Ishikawa (cell line): ENCODE data around the gene GMDS.

Experiments used
- EGR1 ChIP-seq: IDR thresholded peaks from 2 replicates; pipeline ENCODE4 v1.6.1; 2012
- EP300 ChIP-seq: IDR thresholded peaks from 2 replicates; pipeline ENCODE4 v1.6.1; 2012; ENCODE audit warnings: borderline replicate concordance
- NFIC ChIP-seq: IDR thresholded peaks from 2 replicates; pipeline ENCODE4 v1.6.1; 2012
- YY1 ChIP-seq: IDR thresholded peaks from 2 replicates; pipeline ENCODE4 v1.6.1; 2012; ENCODE audit warnings: low read depth
- TF ChIP-seq, protein P1 (sequence below): IDR thresholded peaks from 2 replicates; pipeline ENCODE4 v1.6.1; 2012; ENCODE audit warnings: low read depth, mild to moderate bottlenecking

DNA sequence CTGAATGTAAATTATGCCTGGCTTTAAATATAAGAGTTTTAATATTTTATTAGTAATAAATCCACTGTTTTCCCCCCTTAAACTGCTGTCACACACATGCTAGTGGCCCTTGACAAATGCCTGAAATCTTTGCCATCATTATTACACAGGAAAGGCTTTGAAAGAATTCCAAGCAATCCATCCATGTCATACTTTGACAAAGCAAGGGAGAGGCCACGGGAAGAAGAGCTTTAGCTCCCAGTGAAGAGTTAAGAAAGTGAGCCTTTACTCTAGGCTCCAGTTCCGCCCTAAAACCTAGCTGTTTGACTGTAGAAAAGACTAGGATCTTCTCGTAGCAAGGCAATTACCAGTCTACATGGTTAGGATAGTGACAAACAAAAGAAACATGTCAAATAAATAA lies 147.9 kb downstream of the GMDS start:
- TF ChIP-seq YY1 (no peak), EGR1 (no peak), NFIC (no peak), EP300 (no peak)
- TF ChIP-seq, protein P1, sequence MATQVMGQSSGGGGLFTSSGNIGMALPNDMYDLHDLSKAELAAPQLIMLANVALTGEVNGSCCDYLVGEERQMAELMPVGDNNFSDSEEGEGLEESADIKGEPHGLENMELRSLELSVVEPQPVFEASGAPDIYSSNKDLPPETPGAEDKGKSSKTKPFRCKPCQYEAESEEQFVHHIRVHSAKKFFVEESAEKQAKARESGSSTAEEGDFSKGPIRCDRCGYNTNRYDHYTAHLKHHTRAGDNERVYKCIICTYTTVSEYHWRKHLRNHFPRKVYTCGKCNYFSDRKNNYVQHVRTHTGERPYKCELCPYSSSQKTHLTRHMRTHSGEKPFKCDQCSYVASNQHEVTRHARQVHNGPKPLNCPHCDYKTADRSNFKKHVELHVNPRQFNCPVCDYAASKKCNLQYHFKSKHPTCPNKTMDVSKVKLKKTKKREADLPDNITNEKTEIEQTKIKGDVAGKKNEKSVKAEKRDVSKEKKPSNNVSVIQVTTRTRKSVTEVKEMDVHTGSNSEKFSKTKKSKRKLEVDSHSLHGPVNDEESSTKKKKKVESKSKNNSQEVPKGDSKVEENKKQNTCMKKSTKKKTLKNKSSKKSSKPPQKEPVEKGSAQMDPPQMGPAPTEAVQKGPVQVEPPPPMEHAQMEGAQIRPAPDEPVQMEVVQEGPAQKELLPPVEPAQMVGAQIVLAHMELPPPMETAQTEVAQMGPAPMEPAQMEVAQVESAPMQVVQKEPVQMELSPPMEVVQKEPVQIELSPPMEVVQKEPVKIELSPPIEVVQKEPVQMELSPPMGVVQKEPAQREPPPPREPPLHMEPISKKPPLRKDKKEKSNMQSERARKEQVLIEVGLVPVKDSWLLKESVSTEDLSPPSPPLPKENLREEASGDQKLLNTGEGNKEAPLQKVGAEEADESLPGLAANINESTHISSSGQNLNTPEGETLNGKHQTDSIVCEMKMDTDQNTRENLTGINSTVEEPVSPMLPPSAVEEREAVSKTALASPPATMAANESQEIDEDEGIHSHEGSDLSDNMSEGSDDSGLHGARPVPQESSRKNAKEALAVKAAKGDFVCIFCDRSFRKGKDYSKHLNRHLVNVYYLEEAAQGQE: no peak
